Activated CD4-positive, alpha-beta T cell treated with anti-CD3 and anti-CD28 coated beads for 48 hours (primary cell): ENCODE data around the gene NUDT10.
A peak's percentile ranks its signal among the peaks of the same experiment; 100 is the strongest.

Source experiments
- DNase-seq: peaks from one replicate; pipeline ENCODE4 v3.0.0-alpha.2; 2020

Gene NUDT10

DNA sequence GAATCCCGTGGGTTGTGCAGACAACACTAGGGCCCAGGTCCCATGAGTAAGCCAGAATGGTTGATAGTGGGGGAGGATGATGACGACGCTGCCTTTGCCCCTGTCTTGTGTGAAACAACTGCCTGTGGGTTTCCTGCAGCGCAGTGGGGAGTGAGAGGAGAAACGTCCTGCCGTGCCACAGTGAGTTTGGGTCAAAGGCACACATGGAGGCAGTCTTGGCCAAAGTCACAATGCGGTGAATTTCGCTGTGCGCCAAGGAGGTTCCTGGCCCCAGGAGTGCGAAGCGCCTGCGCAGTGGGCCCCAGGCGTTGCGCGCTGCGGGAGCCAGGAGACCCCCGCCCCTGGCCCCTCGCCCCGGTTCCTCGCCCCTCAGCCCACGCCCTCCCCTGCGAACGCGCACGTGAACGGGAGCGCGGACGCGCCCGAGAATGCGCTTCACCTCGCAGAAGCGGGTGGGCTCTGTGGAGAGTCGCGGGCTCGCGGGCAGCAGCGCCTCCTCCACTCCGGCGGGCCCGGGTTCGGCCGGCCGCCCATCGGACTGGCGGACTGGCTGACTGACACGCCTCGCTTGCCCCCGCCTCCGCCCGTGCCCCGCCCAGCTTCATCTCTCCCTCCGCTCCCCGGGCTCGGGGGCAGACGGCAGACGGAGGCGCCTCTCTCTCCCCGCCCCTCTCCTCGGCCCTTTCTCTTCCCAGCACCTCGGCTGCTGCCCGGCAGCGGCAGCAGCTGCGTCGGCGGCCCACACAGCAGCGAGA lies at the start of gene NUDT10:
TSS of gene NUDT10 (plus strand) at position 635 of the 755 bp plus-strand sequence. CDS start 144 bp downstream, outside the sequence.
- peak; percentile 55 for DNase-seq

DNA sequence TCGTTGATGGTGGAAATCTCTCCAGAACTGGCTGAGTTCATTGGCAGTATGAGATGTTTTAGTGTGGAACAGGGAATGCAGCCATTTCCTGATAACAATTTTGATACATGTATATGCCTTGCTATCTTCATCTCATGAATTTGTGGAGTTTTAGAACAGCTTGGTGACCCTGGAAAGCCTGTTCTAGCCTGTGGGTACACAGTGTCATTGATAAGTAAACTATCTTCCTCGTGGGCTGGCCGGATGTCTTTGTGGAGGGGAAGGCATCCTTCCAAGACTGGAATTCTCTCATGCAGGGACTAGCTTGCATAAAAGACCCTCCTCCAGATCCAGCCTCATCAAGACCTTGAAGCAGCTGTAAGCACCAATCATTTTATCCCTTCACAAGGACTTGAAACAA lies 40.2 kb upstream of the NUDT10 start:
- no peak for DNase-seq

DNA sequence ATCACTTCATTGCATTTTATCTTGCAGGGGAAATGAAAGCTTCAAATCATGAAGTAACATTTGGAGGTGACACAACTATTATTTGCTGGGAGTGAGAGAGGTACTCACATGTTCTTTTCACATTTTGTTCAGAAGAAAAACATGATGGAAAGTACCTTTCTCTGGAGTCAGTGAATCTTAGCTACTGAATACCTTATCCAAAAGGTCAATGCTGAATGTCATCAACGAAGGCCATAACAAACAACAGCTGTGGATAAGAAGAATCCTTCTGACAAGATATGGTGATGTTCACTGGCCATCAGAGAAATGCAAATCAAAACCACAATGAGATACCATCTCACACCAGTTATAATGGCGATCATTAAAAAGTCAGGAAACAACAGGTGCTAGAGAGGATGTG lies 36.5 kb upstream of the NUDT10 start:
- DNase-seq, result no peak

DNA sequence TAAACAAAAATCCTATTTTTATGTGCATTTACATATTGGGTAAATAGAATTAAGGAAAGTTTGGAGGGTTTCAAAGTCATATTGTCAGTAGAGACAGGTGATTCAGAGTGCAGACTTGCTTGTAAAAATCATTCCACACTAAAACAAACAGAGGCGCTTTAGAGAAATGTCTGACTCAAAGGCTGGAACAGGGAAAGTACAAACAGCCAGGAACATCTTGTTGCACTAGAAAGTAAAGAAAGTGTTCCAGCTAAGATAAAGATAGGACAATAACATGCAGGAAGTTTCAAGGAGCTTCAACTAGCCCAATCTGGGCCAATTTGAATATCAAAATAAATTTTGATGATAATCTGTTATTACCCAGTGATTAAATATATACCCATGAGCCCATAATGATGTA lies 16.4 kb upstream of the NUDT10 start:
- no peak for DNase-seq

DNA sequence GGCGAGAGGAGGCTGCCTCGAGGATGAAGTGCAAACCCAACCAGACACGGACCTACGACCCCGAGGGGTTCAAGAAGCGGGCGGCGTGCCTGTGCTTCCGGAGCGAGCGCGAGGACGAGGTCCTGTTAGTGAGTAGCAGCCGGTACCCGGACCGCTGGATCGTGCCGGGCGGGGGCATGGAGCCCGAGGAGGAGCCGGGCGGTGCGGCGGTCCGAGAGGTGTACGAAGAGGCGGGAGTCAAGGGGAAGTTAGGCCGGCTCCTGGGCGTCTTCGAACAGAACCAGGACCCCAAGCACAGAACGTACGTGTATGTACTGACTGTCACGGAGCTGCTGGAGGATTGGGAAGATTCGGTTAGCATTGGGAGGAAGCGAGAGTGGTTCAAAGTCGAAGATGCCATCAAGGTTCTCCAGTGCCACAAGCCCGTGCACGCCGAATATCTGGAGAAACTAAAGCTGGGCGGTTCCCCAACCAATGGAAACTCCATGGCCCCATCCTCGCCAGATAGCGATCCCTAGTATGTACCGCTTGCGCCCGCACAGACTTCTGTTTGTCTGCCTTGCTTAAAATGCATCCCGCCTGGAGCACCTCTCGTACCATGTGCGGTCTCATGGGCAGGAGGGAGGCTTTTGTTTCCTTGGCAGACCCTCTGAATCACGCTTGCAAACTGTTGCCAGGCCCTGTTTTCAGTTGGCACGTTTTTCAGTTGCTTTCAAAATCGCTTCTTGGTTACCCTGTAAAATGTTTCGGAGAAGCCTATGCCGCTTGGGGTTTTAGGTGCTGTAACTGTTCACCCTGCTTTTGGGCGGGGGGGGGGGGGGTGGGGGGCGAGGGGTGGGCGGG lies 542 bp downstream of the NUDT10 start:
- DNase-seq, result peak; percentile 3

DNA sequence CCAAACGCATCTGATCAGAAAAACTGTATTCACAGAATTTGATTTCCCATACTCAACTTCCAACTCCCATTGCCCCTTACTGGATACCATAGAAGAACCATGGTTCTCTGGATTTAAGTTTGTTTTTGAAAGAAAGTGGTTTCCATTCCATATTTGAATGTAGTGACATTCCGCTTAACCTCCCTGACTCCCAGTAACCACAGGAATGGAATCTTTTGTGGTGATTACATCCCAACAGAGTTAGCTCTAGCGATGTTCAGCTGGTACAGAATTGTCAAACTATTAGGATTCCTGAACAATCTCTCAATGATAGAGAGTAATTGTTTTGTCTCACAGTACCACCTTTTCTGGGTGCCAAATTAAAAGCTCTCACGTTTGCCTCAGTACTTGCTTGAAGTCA lies 1.7 kb downstream of the NUDT10 start:
- no peak for DNase-seq

DNA sequence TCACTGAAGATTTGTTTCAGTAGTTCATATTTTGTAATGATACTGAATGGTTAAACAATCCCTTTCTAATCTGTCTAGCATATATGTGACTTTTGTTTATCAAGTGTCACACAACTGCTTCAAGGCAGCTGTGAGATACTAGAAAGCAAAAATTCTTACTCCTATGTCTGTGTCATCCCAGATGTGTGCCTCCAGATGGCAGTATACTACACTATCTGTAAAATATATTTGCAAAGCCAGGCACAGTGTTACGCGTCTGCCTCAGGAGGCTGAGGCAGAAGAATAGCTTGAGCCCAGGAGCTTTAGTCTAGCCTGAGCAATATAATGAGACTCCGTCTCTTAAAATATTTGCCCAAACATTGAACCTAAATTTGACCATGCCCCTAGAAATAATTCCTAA lies 4.0 kb downstream of the NUDT10 start:
- peak; percentile 27 for DNase-seq

DNA sequence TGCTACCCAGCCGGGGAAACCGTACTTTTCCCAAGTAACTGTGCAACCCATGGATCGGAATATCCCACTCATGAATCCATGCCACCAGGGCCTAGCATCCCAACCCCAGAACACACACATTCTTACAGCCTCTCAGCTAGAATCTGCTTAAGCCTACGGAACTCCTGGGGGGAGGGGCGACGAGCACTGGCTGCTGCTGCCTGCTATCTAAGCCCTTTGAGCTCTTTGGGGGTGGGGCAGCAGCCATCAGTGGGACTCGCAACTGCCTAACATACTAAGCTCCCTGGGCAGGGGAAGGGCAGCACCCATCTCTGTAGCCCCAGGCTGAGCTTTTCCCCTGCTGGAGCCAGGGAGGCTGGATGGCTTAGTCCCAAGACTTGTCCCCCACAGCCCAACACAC lies 28.6 kb downstream of the NUDT10 start:
- no peak for DNase-seq

DNA sequence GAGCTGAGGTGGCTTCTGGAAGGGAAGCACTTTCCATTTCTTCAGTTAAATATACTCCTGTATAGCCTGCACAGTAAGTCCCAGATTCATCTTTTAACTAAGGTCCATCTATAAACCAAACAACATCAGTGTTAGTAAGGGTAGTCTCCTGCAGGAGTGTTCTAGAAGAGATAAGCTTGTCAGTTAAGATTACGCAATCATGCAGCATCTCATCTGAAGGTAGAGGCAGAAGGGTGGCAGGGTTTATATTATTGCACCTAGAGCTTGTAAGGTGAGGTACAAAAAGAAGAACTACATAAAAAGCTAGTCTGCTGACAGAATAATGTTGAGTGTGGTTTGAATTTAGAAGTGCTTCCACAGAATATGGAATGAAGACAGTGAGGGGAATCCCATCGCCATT lies 44.0 kb downstream of the NUDT10 start:
- DNase-seq, result no peak
